K562 (cell line): ENCODE results near the gene VPS35L.
"Not testable (repeated sequence)": the region's sequence is repeated elsewhere in the genome, so short reads cannot be mapped to it uniquely, and the experiment has no call there.

ENCODE experiments used
- EZH2 ChIP-seq: IDR thresholded peaks from 2 replicates; pipeline ENCODE4 v1.6.1; 2012; ENCODE audit warnings: low read depth, mild to moderate bottlenecking, inconsistent platforms, low read length, borderline replicate concordance
- SP1 ChIP-seq: sonication (generic); formaldehyde crosslinking; IDR thresholded peaks from 2 replicates; pipeline ENCODE4 v1.8.1; 2022; ENCODE audit warnings: mild to moderate bottlenecking, missing genetic modification reagents
- YY1 ChIP-seq, 3 experiments: IDR thresholded peaks; 2 replicates each; pipeline ENCODE4 v1.6.1; 2011; ENCODE audit warnings: low read length in 2 of 3, mild to moderate bottlenecking in 2 of 3, moderate library complexity in 2 of 3, borderline replicate concordance in 1 of 3, control low read depth in 1 of 3, low read depth in 1 of 3; ENCODE audit not compliant: insufficient read depth in 3 of 3, insufficient replicate concordance in 2 of 3, control insufficient read depth in 1 of 3, insufficient read length in 1 of 3; ENCODE audit errors: extremely low read depth in 1 of 3
- TF ChIP-seq, protein P1 (sequence below): sonication (generic); formaldehyde crosslinking; IDR thresholded peaks from 2 replicates; pipeline ENCODE4 v1.8.1; 2022; ENCODE audit warnings: missing genetic modification reagents

DNA sequence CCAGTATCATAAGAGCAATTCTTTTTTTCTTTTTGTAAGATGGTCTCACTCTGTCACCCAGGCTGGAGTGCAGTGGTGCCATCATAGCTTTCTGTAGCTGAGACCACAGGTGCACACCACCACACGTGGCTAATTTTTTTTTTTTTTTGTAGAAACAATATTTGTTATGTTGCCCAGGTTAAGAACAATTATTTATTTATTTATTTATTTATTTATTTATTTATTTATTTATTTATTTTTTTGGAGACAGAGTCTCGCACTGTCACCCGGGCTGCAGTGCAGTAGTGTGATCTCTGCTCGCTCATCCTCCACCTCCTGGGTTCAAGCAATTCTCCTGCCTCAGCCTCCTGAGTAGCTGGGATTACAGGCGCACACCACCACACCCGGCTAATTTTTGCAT lies 123.8 kb downstream of the VPS35L start:
- TF ChIP-seq EZH2; YY1 (IDR thresholded peaks at IDR 0.05; ENCODE audit: borderline replicate concordance in 1 of 3, control insufficient read depth in 1 of 3, extremely low read depth in 1 of 3, insufficient read depth in 3 of 3, insufficient read length in 1 of 3, insufficient replicate concordance in 2 of 3, low read depth in 1 of 3, low read length in 2 of 3); SP1 (CRISPR knock-in tag): not testable (repeated sequence)
- TF ChIP-seq, protein P1, sequence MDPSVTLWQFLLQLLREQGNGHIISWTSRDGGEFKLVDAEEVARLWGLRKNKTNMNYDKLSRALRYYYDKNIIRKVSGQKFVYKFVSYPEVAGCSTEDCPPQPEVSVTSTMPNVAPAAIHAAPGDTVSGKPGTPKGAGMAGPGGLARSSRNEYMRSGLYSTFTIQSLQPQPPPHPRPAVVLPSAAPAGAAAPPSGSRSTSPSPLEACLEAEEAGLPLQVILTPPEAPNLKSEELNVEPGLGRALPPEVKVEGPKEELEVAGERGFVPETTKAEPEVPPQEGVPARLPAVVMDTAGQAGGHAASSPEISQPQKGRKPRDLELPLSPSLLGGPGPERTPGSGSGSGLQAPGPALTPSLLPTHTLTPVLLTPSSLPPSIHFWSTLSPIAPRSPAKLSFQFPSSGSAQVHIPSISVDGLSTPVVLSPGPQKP (CRISPR knock-in tag) = not testable (repeated sequence)
